ENCODE results near the gene ZC3H11A. TPM values are rescaled to one million over a fixed set of nuclear protein-coding genes. Genes with fewer than 3 reads are reported as not detected.
"Not testable (repeated sequence)": the region's sequence is repeated elsewhere in the genome, so short reads cannot be mapped to it uniquely, and the experiment has no call there.

The ZC3H11A gene
- total RNA-seq, 1 experiment from 2014 or later, result 153 TPM

DNA sequence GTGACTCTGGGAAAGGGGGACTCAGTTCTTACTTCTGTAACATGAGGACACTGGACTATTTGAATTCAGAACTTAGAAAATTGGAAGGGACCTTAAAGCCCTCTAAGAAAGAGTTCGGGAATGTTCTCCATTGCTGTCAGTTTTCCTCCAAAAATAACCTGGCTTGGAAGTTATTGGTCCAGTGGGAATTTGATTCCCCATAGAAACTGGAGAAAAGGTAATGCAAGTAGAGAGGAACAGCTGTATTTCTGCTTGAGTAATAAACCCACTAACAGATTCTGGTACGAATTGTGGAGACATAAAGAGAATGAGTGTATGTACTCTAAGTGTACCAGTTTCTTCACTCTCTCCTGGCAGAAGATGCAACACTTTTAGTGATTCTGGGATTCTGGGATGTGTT, 1.8 kb downstream of the ZC3H11A start:
- Histone ChIP-seq H3K4me1 (peaks cover 12% of the 10 kb centered on the region; the same call in 1 of the 2 replicates), H3K27me3 (no peaks in the 10 kb centered on the region), H3K36me3 (peaks cover 59% of the 10 kb centered on the region), H3K4me3 (peak overlapping the region; percentile 81), H3K27ac (no peak overlapping the region), H3K9me3 (replicated peaks) (no peaks in the 10 kb centered on the region)
- DNase-seq, result peak in 1 of 2 experiments; percentile 16

DNA sequence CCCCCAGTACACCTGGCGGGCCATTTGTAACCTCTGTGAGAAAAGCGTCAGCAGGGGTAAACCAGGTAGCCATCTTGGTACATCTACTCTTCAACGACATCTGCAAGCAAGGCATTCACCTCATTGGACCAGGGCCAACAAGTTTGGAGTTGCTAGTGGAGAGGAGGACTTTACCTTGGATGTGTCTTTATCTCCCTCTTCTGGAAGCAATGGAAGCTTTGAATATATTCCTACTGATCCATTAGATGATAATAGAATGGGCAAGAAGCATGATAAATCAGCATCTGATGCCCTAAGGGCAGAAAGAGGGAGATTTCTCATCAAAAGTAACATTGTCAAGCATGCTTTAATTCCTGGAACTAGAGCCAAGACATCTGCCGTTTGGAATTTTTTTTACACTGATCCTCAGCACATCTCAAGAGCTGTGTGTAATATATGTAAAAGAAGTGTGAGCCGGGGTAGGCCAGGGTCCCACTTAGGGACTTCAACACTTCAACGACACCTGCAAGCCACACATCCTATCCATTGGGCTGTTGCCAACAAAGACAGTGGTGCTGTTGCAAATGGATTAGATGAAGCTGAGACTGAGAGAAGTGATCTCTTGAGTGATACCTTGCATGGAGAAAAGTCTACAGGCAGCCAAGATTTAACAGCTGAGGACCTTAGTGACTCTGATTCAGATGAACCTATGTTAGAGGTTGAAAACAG, 2.7 kb downstream of the ZC3H11A start:
- Histone ChIP-seq H3K4me1 (peaks cover 12% of the 10 kb centered on the region; the same call in 1 of the 2 replicates), H3K27ac (no peak overlapping the region), H3K36me3 (peaks cover 68% of the 10 kb centered on the region), H3K9me3 (replicated peaks) (no peaks in the 10 kb centered on the region), H3K4me3 (no peak overlapping the region), H3K27me3 (no peaks in the 10 kb centered on the region)
- peak in 1 of 2 experiments; percentile 16 for DNase-seq

- Histone ChIP-seq H3K9me3 (replicated peaks) (no peaks in the 10 kb centered on the region), H3K27me3 (no peaks in the 10 kb centered on the region), H3K36me3 (peaks cover 77% of the 10 kb centered on the region), H3K4me3 (no peak overlapping the region), H3K4me1 (peaks cover 12% of the 10 kb centered on the region; the same call in 1 of the 2 replicates), H3K27ac (no peak overlapping the region)
- no peak for DNase-seq
Observed at GRCh38 chr1:203799157-203799556, 3.7 kb downstream of the ZC3H11A start.

- DNase-seq, result no peak
- H3K4me1 ChIP-seq, result peaks cover 12% of the 10 kb centered on the region; the same call in 1 of the 2 replicates
- H3K4me3 ChIP-seq, result no peak overlapping the region
- H3K27me3 ChIP-seq, result no peaks in the 10 kb centered on the region
- H3K36me3 ChIP-seq, result peaks cover 83% of the 10 kb centered on the region
- H3K27ac ChIP-seq, result no peak overlapping the region
- H3K9me3 ChIP-seq (replicated peaks), result no peaks in the 10 kb centered on the region
Observed at GRCh38 chr1:203799971-203800370, 4.5 kb downstream of the ZC3H11A start.

- H3K36me3 ChIP-seq, result peaks cover 79% of the 10 kb centered on the region
- DNase-seq, result no peak
Observed at GRCh38 chr1:203805689-203806088, 10.3 kb downstream of the ZC3H11A start.

GRCh38 chr1:203807196-203807595, 11.8 kb downstream of the ZC3H11A start:
- H3K4me3 ChIP-seq, result no peak overlapping the region
- 0 out of 2 replicates have a peak, but pooled peaks cover 4% of the 10 kb centered on the region for H3K9me3 ChIP-seq (replicated peaks)
- no peak overlapping the region for H3K27ac ChIP-seq
- H3K36me3 ChIP-seq, result peaks cover 76% of the 10 kb centered on the region
- H3K27me3 ChIP-seq, result no peaks in the 10 kb centered on the region
- peaks cover 10% of the 10 kb centered on the region for H3K4me1 ChIP-seq
- DNase-seq, result peak; percentile 37 to 54

More at GRCh38 chr1:203805689-203806088, 10.3 kb downstream of the ZC3H11A start:
- Histone ChIP-seq H3K27ac (no peak overlapping the region), H3K27me3 (no peaks in the 10 kb centered on the region), H3K4me3 (no peak overlapping the region), H3K4me1 (peaks cover 10% of the 10 kb centered on the region), H3K9me3 (replicated peaks) (0 out of 2 replicates have a peak, but pooled peaks cover 4% of the 10 kb centered on the region)

DNA sequence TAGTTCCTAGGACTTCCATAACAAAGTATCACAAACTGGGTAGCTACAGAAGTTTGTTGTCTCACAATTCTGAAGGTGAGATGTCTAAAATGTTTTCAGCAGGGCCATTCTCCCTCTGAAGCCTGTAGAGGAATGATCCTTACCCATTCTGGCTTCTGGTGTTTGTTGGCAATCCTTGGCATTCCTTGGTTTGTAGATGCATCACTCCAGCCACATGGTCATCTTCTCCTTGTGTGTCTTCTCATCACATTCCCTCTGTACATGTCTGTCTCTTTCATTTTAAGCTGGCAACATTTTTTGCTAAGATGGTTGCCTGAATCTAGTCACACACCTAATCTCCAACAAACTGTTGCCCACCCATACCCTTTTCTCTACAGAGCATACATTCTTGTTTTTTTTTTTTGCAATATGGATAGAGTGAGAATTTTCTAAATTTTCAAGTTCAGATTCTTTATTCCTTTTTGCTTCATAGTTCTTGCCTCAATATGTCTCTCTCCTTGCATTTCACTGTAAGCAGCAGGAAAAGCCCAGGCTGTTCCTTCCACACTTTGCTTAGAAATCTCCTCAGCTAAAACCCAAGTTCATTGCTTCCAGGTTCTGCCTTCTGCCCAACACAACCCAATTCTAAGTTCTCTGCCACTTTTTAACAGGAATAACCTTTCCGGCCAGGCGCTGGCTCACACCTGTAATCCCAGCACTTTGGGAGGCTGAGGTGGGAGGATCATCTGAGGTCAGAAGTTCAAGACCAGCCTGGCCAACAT, 18.3 kb downstream of the ZC3H11A start:
- H3K27me3 ChIP-seq, result no peaks in the 10 kb centered on the region
- H3K4me3 ChIP-seq, result no peak overlapping the region
- H3K27ac ChIP-seq, result no peak overlapping the region
- H3K36me3 ChIP-seq, result peaks cover 79% of the 10 kb centered on the region
- 0 out of 2 replicates have a peak, but pooled peaks cover under 1% of the 10 kb centered on the region for H3K9me3 ChIP-seq (replicated peaks)
- H3K4me1 ChIP-seq, result no peaks in the 10 kb centered on the region
- DNase-seq, result no peak

DNA sequence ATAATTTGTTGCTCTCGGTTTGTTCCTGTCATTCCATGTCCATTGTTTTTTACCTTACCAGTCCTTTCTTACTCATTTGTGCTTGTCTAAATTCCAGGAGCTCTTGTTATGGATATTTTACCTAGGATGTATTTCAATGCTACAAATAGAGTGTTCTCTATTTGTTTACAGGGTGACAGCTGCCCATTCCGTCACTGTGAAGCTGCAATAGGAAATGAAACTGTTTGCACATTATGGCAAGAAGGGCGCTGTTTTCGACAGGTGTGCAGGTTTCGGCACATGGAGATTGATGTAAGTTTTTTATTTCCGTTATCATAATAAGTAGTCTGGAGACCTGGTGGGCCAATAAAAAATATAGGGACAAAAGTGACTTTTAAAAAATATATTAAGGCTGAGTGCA, 23.0 kb downstream of the ZC3H11A start:
- H3K27me3 ChIP-seq, result no peaks in the 10 kb centered on the region

DNA sequence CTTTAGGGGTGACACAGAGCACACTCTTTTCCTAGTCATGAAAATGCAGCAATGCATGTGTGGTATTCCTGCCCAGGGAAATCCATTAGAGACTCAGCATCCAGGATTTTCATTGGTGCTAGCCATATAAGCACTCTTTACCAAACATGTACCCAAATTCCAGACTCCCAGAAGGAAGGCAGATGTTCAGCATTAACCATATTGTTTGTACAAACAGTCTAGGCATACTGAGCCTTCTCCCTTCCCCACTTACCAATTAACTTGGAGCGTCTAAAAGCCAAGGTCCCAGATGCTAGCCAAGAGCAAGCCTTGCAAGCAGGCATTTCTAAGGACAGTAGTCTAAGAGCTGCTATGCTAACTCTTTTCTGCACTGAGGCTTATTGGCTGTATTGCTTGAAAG, 27.9 kb downstream of the ZC3H11A start:
- Histone ChIP-seq H3K9me3 (replicated peaks) (no peaks in the 10 kb centered on the region), H3K36me3 (peaks cover 87% of the 10 kb centered on the region), H3K27ac (no peak overlapping the region), H3K4me1 (no peaks in the 10 kb centered on the region), H3K27me3 (no peaks in the 10 kb centered on the region), H3K4me3 (no peak overlapping the region)
- no peak for DNase-seq

More for the DNA sequence above, 23.0 kb downstream of the ZC3H11A start:
- Histone ChIP-seq H3K27ac (no peak overlapping the region), H3K4me1 (no peaks in the 10 kb centered on the region), H3K36me3 (peaks cover 90% of the 10 kb centered on the region), H3K9me3 (replicated peaks) (no peaks in the 10 kb centered on the region), H3K4me3 (no peak overlapping the region)
- no peak for DNase-seq

DNA sequence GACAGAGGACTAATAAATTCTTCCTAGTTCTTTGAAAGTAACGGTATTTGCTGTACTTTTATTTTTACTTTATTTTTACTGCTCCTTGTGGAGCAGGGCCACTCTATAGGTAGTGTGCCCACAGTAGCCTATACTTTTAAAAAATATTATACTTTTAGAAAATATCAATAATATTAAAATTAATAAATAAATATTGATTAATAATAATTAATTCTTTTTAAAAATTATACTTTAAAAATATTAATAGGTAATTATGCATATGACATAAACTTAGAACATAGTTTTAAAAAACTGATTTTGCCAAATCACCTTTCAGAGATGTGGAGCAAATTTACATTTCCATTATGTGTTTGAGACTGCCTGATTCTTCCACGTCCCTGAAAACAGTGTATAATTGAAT, 30.8 kb downstream of the ZC3H11A start:
- H3K36me3 ChIP-seq, result peaks cover 87% of the 10 kb centered on the region
- no peaks in the 10 kb centered on the region for H3K27me3 ChIP-seq
- no peaks in the 10 kb centered on the region for H3K4me1 ChIP-seq
- H3K9me3 ChIP-seq (replicated peaks), result no peaks in the 10 kb centered on the region
- DNase-seq, result no peak
- no peak overlapping the region for H3K27ac ChIP-seq
- no peak overlapping the region for H3K4me3 ChIP-seq

- Histone ChIP-seq H3K27me3 (no peaks in the 10 kb centered on the region), H3K36me3 (peaks cover 89% of the 10 kb centered on the region), H3K9me3 (replicated peaks) (no peaks in the 10 kb centered on the region), H3K27ac (no peak overlapping the region), H3K4me1 (no peaks in the 10 kb centered on the region), H3K4me3 (no peak overlapping the region)
- DNase-seq, result no peak
Observed at GRCh38 chr1:203828002-203828401, 32.6 kb downstream of the ZC3H11A start.

DNA sequence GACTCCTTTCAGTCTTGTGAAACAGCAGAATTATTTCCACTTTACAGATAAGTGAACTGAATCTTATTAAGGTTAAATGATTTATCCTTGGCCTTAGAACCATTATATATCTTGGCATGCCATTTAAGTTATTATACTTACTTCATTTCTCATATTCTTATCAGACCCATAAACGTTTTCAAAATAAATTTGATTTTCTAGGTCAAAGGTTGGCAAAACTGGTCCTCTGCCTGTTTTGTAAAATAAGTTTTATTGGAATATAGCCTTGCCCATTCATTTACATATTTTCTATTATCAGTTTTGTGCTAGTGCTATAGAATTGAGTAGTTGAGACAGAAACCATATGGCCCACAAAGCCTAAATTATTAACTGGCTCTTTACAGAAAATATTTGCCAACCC, 33.1 kb downstream of the ZC3H11A start:
- peaks cover 89% of the 10 kb centered on the region for H3K36me3 ChIP-seq

DNA sequence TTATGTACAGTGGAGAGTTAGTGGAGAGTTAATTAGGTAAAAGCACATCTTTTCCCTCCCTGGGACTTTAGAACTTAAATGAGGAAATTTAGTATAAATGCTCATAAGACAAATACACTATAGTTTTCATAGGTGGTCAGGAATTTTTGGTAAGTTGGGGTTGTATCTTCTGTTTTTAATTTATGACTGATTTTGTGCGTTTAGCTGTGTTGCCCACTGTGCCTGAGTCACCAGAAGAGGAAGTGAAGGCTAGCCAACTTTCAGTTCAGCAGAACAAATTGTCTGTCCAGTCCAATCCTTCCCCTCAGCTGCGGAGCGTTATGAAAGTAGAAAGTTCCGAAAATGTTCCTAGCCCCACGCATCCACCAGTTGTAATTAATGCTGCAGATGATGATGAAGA, 33.8 kb downstream of the ZC3H11A start:
- not testable (repeated sequence) for H3K27ac ChIP-seq, DNase-seq

More for the DNA sequence above, 33.1 kb downstream of the ZC3H11A start:
- Histone ChIP-seq H3K27ac (no peak overlapping the region), H3K9me3 (replicated peaks) (no peaks in the 10 kb centered on the region), H3K4me1 (no peaks in the 10 kb centered on the region), H3K27me3 (no peaks in the 10 kb centered on the region), H3K4me3 (no peak overlapping the region)
- no peak for DNase-seq

GRCh38 chr1:203835476-203835875, 40.1 kb downstream of the ZC3H11A start:
- Histone ChIP-seq H3K36me3 (peaks cover 96% of the 10 kb centered on the region), H3K4me1 (no peaks in the 10 kb centered on the region), H3K27me3 (no peaks in the 10 kb centered on the region), H3K9me3 (replicated peaks) (no peaks in the 10 kb centered on the region; the same call in 1 of the 2 replicates), H3K4me3 (no peak overlapping the region), H3K27ac (no peak overlapping the region)
- no peak for DNase-seq

More for the DNA sequence above, 33.8 kb downstream of the ZC3H11A start:
- not testable (repeated sequence) for H3K9me3 ChIP-seq (replicated peaks); H3K4me1 ChIP-seq; H3K27me3 ChIP-seq; H3K4me3 ChIP-seq
- H3K36me3 ChIP-seq, result peaks cover 89% of the 10 kb centered on the region

GRCh38 chr1:203839081-203839480, 43.7 kb downstream of the ZC3H11A start:
- DNase-seq, result peak; percentile 29 to 37
- Histone ChIP-seq H3K27me3 (no peaks in the 10 kb centered on the region), H3K9me3 (replicated peaks) (no peaks in the 10 kb centered on the region; the same call in 1 of the 2 replicates), H3K4me3 (no peak overlapping the region), H3K36me3 (peaks cover 83% of the 10 kb centered on the region), H3K27ac (no peak overlapping the region), H3K4me1 (no peaks in the 10 kb centered on the region)

All from SJCRH30 (cell line).